ENCODE data around the gene CPT1B. TPM values are rescaled to one million over a fixed set of nuclear protein-coding genes. Genes with fewer than 3 reads are reported as not detected.

Gene CPT1B
- total RNA-seq, 1 donor from 2014 or later = 60.7 TPM

DNA sequence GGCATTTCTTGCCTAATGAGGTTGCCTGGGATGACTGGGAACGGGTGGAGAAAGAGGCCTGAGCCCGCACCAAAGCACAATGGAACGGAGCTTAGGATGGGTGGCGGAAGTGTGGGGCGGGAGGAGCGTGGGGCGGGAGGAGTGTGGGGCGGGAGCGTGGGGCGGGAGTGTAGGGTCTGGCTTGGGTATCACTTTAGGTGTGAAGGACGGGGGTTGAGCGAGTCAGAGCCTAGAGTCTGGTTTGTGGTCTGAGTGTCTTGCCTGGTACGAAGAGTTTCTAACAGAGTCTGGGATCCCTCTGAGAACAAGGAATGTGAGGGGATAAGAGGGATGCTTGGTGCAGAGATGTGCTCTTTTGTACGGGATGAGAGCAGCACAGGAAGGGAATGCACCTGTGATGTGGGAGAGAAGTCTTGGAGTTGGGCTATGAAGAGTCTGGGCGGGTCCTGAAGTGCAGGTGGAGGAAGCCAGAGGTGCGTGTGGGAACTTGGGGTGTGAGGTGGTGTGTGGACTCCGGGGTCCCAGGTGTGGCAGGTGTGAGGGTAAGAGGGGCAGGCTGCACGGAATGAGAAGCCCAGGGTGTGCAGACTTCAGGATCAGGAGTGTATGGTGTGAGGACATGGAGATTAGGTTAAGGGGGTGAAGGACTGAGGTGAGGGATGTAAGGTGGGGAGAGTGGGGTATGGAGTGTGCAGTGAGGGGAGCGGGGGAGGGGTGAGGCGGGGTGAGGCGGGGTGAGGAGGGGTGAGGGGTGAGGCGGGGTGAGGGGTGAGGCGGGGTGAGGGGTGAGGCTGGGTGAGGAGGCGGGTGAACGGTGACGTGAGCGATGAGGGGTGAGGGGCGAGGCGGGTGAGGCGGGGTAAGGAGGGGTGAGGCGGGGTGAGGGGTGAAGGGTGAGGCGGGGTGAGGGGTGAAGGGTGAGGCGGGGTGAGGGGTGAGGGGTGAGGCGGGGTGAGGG, 16.5 kb downstream of the CPT1B start:
- TF ChIP-seq, protein P1, sequence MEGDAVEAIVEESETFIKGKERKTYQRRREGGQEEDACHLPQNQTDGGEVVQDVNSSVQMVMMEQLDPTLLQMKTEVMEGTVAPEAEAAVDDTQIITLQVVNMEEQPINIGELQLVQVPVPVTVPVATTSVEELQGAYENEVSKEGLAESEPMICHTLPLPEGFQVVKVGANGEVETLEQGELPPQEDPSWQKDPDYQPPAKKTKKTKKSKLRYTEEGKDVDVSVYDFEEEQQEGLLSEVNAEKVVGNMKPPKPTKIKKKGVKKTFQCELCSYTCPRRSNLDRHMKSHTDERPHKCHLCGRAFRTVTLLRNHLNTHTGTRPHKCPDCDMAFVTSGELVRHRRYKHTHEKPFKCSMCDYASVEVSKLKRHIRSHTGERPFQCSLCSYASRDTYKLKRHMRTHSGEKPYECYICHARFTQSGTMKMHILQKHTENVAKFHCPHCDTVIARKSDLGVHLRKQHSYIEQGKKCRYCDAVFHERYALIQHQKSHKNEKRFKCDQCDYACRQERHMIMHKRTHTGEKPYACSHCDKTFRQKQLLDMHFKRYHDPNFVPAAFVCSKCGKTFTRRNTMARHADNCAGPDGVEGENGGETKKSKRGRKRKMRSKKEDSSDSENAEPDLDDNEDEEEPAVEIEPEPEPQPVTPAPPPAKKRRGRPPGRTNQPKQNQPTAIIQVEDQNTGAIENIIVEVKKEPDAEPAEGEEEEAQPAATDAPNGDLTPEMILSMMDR (IDR thresholded peaks at IDR 0.05) = no peak
- Mint-ChIP-seq H3K4me3 (ENCODE audit: unreplicated experiment) (peak overlapping the region; percentile 48), H3K27ac (ENCODE audit: unreplicated experiment) (peak overlapping the region; percentile 45), H3K27me3 (ENCODE audit: unreplicated experiment) (peaks cover 37% of the 10 kb centered on the region), H3K9me3 (ENCODE audit: unreplicated experiment) (no peaks in the 10 kb centered on the region), H3K4me1 (ENCODE audit: unreplicated experiment) (peaks cover 17% of the 10 kb centered on the region), H3K36me3 (ENCODE audit: unreplicated experiment) (no peaks in the 10 kb centered on the region)
- DNase-seq (ENCODE audit: extremely low spot score, unreplicated experiment) = no peak

DNA sequence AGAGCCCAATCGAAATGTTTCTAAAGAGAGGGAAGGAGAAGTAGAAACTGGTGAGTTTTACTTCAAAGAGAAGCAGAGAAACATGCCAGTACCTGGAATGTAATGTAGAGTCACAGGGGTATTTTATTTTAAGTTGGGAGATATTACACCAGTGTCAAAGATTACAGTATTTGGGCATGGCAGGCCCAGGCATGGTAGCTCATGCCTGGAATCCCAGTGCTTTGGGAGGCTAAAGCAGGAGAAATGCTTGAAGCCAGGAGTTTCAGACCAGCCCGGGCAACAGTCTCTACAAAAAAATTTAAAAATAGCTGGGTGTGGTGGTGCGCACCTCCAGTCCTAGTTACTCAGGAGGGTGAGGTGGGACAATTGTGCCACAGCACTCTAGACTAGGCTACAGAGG, 18.2 kb downstream of the CPT1B start:
- H3K4me1 Mint-ChIP-seq (ENCODE audit: unreplicated experiment) = peaks cover 17% of the 10 kb centered on the region
- H3K27me3 Mint-ChIP-seq (ENCODE audit: unreplicated experiment) = peaks cover 51% of the 10 kb centered on the region
- H3K27ac Mint-ChIP-seq (ENCODE audit: unreplicated experiment) = no peak overlapping the region
- no peaks in the 10 kb centered on the region for H3K9me3 Mint-ChIP-seq (ENCODE audit: unreplicated experiment)
- no peaks in the 10 kb centered on the region for H3K36me3 Mint-ChIP-seq (ENCODE audit: unreplicated experiment)
- DNase-seq (ENCODE audit: extremely low spot score, unreplicated experiment) = no peak
- TF ChIP-seq, protein P1 (IDR thresholded peaks at IDR 0.05) = no peak
- H3K4me3 Mint-ChIP-seq (ENCODE audit: unreplicated experiment) = no peak overlapping the region

DNA sequence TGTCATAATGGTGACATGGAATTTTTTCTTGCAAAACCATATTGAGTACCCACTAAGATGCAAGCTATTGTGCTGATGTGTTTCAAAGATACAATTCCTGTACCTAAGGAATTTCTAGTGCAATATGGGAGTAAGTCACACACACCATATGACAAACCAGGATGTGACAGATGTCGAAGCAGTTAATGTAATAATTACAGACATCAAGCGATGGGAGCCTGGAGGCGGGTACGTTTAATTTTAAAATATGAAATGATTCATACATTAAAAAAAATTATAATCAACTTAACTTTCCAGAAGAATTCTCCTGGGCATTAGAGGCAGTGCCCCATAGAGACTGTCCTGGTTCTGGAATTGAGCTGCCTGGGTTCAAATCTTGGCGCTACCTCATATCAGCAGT, 21.5 kb downstream of the CPT1B start:
- Mint-ChIP-seq H3K9me3 (ENCODE audit: unreplicated experiment) (no peaks in the 10 kb centered on the region), H3K4me3 (ENCODE audit: unreplicated experiment) (no peak overlapping the region), H3K27ac (ENCODE audit: unreplicated experiment) (no peak overlapping the region), H3K27me3 (ENCODE audit: unreplicated experiment) (peaks cover 53% of the 10 kb centered on the region), H3K36me3 (ENCODE audit: unreplicated experiment) (no peaks in the 10 kb centered on the region), H3K4me1 (ENCODE audit: unreplicated experiment) (peaks cover 5% of the 10 kb centered on the region)
- TF ChIP-seq, protein P1 (IDR thresholded peaks at IDR 0.05) = no peak
- no peak for DNase-seq (ENCODE audit: extremely low spot score, unreplicated experiment)

DNA sequence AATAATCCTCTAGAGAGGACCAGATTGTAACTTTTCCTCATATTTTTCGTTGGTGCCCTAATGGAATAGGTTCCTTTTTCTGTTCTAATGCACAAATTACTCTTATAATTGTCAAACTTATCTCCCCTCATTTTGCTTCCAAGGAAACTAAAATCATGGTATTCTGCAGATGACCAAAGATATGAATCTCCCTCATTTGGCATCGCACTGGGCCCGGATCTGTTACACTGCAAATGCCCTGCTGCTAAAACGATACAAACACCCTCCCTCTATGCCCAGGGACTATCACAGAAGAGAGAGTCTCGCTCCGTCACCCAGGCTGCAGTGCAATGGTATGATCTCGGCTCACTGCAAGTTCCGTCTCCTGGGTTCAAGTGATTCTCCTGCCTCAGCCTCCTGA, 24.9 kb downstream of the CPT1B start:
- DNase-seq (ENCODE audit: extremely low spot score, unreplicated experiment) = no peak
- no peak overlapping the region for H3K4me3 Mint-ChIP-seq (ENCODE audit: unreplicated experiment)
- H3K27me3 Mint-ChIP-seq (ENCODE audit: unreplicated experiment) = peaks cover 23% of the 10 kb centered on the region
- no peaks in the 10 kb centered on the region for H3K36me3 Mint-ChIP-seq (ENCODE audit: unreplicated experiment)
- no peaks in the 10 kb centered on the region for H3K9me3 Mint-ChIP-seq (ENCODE audit: unreplicated experiment)
- TF ChIP-seq, protein P1 (IDR thresholded peaks at IDR 0.05) = no peak
- no peak overlapping the region for H3K27ac Mint-ChIP-seq (ENCODE audit: unreplicated experiment)
- H3K4me1 Mint-ChIP-seq (ENCODE audit: unreplicated experiment) = no peaks in the 10 kb centered on the region

DNA sequence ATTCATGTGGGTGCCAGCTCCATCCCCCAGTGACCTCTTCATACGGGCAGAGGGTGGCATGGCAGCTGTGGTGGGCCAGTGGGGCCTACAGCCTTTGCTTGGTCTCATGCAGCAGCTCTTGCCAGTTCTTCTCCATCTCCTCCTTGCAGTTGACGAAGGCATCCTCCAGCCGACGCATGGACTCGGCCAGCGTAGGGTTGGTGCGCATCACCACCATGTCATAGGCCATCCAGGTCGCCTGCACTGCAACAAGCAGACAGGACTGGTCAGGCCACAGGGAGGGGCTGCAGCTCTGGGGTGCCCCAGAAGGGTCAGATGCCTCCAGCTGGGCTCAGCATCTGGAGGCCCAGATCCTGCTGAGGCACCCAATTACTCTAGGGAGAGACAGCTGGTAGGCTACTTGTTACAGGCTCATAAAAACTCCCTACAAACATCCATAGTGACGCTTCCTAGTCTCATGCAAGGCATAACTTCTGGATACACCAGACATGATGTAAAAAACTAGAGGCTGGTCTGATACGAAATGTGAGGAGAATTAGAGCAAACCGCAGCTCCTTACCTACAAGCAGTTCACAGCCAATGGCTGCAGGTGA, 27.0 kb downstream of the CPT1B start:
- no peaks in the 10 kb centered on the region for H3K4me1 Mint-ChIP-seq (ENCODE audit: unreplicated experiment)
- no peaks in the 10 kb centered on the region for H3K9me3 Mint-ChIP-seq (ENCODE audit: unreplicated experiment)
- no peaks in the 10 kb centered on the region for H3K36me3 Mint-ChIP-seq (ENCODE audit: unreplicated experiment)
- DNase-seq (ENCODE audit: extremely low spot score, unreplicated experiment) = no peak
- H3K27ac Mint-ChIP-seq (ENCODE audit: unreplicated experiment) = no peak overlapping the region
- H3K27me3 Mint-ChIP-seq (ENCODE audit: unreplicated experiment) = peaks cover 11% of the 10 kb centered on the region
- TF ChIP-seq, protein P1 (IDR thresholded peaks at IDR 0.05) = no peak
- H3K4me3 Mint-ChIP-seq (ENCODE audit: unreplicated experiment) = no peak overlapping the region

Measured in osteocyte (in vitro differentiated cells).